NCI-H748 (cell line): Measurements from ENCODE around the gene YIF1B.

Source experiments
- DNase-seq: peaks from one replicate; lab custom pipeline; 2025; ENCODE audit not compliant: unreplicated experiment; lab: John Stamatoyannopoulos, UW

YIF1B gene

DNA sequence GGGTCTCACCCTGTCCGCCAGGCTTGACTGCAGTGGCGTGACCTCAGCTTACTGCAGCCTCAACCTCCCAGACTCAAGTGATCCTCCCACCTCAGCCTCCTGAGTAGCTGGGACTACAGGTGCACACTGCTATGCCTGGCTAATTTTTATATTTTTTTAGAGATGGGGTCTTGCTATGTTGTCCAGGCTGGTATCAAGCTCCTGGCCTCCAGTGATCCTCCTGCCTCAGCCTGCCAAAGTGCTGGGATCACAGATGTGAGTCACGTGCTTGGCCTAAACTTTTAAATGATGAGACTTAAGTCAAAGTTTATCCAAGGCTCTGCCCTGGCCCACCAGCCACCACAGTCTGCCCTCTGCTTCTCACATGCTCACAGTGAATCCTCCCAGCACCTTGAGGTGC is 9.5 kb downstream of the YIF1B start:
- DNase-seq = no peak

DNA sequence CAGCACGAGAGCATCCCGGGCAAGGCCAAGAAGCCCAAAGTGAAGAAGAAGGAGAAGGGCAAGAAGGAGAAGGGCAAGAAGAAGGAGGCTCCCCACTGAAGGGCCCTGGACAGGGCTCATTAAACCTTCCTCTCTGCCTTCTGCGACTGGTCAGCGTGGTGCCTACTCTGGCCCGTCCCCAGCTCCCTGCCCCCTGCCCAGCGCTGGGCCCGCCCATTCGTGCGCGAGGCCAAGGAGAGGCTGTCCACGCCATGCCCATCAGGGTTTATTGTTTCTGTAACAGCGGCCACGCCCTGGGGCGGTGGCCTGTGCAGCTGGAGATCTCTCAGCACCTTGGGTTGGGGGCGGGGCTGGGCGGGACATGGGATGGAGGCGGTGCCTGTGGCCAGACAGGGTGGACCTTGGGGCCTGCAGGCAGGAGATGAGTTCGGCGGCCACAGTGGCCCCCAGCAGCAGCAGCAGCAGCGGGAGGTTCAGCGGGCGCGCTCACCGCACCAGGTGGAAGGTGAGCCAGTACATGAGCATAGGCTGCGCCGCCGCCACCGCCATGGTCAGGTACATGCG is 10.8 kb downstream of the YIF1B start:
- DNase-seq = peak; percentile 99

DNA sequence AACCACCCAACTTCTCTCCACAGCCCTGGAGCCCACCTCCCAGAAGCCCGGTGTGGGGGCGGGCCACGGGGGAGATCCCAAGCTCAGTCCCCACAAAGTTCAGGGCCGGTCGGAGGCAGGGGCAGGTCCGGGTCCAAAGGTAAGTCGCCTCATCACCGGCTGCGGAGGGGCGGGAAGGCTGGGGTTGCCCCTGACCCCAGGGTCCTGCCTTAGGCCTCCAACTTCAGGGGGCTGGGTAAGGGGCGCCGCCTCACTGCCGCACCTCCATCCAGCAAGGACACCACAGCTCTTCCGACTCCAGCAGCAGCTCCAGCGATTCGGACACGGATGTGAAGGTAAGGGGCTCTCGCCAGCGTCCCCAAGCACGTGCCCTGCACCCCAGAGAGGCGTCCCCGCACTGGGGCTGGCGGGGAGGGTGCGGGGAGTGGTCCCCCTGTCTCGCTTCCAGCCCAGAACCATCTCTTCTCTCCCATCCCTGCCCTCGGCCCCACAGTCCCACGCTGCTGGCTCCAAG is 11.3 kb downstream of the YIF1B start:
- no peak for DNase-seq

DNA sequence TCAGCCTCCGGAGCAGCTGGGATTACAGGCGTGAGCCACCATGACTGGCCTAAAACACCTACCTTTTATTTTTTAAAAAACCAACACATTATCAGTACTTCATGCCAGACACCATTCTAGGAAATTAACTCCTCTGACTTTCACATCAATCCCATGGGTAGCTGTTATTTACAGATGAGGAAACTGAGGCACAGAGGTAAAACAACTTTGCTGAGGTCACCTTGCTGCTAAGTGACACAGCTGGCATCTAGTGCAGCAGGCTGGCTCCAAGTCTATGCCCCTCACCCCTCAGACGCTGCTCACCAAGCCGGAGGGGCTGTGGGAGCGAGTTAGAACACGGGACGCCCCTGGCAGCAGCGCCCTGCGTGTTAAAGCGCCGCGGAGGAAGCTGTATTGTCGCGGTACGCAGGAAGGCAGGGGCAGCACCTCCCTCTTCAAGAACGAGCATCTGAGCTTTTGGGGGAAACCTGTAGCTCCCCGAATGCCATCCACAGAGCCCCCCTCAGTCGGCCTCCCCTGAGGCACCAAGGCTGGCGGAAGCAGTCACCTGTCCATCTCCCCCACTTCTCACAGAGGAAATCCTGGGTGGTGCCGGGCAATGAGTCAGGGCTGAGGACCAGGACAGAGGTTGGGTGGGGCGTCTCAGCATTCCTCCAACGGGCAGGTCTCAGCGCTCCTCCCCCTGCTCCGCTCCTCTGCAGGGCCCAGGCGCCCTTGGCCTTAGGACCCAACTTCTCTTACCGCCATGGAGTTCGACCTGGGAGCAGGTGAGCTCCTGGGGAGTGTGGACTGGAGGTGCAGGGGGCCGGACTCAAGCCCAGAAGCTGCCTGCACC is 12.0 kb downstream of the YIF1B start, which contains the start of gene C19orf33:
Gene C19orf33, plus strand, starts transcription at position 735 of the 835 bp plus-strand sequence. Its CDS starts 11 bp downstream, at position 746.
- DNase-seq = peak; percentile 20

DNA sequence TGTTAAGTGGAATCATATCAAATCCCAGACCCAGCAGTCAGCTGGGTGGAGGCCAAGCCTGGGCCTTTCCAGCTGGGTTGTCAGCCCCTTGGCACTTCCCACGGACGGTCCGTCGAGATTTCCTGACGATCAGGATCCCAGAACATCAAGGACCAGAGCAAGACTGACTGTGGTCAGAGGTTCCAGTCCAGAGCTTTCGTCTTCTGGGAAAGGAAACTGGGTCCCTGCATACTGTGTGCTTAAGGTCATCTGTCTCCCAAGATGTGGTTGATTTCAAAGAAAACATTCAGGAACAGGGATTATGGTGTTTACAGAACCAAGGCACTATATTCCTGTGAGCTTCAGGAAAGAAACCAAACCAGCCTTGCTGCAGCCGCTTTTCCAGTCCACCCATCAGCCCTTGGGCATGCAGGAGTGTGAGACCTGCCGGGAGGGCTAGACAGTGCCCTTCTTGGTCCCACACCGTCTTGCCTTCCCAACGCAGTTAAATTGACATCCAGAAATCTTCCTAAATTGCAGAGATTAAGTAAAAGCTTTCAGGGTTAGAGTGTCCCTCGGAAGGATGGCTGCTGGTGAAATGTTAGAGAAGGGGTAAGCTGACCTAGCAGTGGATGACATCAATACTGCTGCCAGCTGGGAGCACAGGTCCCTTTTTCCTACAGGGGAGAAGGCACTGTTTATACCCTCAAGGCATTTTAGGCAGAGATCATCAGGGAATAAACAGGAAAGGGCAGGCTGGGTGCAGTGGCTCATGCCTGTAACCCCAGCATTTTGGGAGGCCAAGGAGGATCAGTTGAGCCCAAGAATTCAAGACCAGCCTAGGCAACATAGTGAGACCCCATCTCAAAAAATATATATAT is 16.7 kb downstream of the YIF1B start:
- DNase-seq = no peak

DNA sequence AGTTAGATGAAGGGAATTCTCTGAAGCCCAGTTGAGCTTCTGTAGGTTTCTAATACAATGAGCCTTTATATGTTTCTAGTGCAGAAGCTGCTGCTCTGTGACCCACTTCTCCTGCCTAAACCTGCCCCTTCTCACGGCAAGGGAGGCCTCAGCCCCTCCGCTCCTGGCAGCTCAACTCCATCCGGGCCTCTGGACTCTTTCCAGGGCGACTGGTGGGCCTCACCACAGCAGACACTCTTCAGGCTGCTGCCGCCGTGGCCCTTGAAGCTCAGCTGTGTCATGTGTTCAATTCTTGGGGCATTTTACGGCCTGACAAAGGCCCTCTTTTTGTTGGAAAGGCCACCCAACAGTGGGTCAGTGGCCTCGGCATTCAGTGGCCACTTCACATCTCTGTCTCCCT is 21.7 kb downstream of the YIF1B start:
- DNase-seq = no peak

DNA sequence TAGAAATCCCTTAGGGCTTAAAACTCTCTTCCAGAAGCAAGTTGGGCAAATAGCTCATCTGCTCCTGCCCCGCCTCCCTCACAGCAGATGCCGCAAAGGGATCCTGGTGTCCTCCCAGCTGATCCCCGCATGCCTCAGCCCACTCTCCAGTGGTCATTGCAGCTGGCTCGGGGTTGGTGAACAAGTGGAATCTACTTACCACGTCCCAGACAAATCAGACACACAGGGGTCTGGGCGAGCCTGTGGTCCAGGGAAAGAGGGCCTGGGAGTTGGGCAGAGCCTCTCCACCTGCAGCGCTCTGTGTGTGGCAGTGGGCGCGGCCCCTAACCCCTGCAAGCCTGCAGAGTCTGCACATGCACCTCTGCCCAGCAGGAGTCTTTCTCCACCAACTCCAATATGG is 22.5 kb downstream of the YIF1B start:
- DNase-seq = no peak

DNA sequence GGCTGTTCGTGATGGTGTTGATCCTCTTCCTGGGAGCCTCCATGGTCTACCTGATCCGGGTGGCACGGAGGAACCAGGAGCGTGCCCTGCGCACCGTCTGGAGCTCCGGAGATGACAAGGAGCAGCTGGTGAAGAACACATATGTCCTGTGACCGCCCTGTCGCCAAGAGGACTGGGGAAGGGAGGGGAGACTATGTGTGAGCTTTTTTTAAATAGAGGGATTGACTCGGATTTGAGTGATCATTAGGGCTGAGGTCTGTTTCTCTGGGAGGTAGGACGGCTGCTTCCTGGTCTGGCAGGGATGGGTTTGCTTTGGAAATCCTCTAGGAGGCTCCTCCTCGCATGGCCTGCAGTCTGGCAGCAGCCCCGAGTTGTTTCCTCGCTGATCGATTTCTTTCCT is 23.9 kb downstream of the YIF1B start:
- no peak for DNase-seq

DNA sequence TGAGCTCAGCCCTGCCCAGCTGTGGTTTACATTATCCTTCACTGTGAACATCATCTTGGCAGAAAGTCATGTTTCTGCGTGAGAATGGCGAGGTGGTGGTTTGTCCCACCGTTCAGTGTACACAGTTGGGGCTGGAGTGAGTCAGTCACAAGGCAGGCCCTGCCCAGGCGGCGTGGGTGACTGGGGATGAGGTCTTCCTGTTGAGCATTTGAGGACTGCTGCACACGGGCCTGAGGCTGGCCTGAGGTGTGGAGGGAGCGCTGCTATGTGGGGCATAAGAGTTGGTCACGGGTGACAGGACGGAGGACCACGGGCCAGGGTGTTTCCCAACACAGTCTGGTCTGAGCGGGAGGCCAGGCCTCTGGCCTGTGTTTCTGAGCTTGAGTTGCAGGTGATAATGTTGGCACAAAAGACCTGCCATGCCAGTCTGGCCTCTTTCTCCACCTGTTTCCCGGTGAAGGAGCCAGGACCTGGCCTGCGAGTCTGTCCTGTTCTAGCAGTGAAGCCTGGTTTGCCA is 25.1 kb downstream of the YIF1B start:
- no peak for DNase-seq

DNA sequence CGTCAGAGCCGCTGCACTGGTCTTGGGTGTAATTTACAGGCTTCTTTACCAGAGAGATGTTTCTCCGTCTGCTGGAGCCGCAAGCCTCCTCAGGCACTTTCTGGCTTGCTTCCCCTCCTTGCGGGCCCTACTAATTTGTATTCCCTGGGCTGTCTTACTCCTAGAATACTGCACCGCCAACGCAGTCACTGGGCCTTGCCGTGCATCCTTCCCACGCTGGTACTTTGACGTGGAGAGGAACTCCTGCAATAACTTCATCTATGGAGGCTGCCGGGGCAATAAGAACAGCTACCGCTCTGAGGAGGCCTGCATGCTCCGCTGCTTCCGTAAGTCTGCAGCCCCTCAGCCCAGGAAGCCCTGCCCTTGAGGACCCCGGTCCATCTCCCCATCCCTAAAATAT is 25.8 kb downstream of the YIF1B start:
- DNase-seq = no peak

DNA sequence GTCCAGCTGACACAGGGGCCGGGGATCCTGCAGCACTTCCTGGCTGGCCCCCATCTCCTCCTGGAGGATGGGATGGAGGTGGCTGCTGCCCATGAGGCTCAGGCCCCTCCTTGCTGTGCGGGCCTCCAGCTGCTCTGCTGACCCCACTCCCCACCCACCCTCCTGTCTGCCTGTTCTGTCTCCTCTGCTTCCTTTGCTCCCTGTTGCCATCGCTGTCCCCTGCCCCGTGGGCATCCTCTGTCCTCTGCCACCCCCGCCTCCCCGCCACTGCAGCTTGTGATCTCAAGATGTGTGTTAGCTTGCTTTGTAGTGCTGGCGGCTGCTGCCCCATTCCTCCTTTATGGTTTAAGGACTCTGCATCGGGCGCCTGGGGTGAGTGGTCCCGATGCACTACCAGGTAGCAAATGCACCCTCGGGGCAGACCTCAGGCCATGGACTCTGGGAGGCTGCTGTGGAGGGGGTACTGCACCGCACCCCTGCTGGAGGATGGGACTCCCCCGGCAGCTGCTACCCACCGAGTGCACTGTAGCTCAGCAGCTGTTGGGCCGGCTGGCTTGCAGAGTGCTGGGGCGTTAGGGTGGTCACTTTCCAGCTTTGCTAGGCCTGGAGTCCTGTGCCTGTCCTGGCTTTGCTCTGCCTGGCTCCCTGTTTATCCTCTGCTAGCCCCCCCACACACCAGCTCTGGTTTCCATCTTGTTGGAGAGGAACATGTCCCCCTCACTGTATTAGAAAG is 27.5 kb downstream of the YIF1B start:
- no peak for DNase-seq

DNA sequence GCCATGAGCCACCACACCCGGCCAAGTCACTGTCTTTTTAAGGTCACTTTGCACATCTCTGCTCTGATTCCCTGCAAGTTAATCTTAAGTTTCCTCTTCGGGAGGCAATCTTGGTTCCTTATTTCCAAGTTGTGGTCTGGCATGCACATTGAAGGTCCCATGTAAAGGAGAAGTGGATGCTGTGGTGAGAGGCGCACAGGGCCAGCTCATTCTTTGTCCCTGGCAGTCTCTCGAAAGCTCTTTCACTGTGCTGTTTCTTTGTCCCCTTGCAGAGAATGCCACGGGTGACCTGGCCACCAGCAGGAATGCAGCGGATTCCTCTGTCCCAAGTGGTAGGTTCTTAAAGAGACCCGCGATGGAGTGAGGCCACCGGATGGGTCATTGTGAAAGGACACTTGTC is 28.1 kb downstream of the YIF1B start:
- DNase-seq = no peak

DNA sequence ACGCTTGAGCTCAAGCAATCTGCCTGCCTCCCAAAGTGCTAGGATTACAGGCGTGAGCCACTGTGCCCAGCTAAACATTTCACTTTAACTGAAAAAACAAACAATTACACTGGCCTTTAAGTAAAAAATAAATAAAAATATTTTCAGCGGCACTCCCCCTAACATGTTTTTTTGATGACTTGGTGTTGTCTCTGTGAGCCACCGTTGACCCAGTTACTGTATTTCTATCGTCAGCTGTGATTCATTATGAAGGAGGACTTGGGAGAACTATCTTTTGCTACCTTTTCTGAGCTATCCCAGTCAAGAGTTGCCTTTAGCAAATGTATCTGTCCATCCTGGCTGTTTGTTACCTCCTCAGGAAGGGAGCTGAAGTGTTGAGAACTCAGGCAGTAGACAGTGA is 30.2 kb downstream of the YIF1B start:
- DNase-seq = no peak

DNA sequence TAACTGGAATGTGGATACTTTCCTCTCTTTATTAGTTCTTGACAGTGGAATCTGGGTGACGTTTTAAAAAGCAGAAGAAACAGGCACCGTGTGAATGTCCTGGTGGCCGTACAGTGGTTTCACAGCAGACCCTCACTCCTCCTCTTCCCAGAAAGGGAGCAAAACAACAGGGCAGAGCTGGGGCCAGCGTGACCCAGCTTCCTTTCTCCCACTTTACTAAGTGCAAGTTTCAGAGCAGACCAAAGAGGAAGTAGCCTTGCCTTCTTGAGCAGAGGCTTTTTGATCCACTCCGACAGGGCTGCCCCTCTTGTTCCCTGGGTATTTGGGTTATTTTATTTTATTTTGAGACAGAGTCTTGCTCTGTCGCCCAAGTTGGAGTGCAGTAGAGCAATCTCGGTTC is 31.3 kb downstream of the YIF1B start:
- DNase-seq = no peak

DNA sequence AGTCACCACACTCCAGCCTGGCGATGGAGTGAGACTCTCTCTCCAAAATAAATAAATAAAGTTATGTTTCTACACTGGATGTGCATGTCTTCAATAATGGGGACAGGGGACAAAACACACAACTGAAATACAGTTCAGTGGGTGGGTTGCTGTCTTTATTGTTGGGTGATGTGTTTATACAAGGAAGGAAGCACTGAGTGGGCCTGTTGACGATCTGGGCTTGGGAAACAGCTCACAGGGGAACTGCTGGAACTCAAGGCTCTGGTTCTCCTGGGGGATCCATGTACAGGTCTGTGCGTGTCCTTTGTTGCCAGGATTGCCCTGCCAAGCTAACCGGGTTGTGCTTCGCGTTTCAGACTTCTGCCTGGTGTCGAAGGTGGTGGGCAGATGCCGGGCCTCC is 32.5 kb downstream of the YIF1B start:
- no peak for DNase-seq

DNA sequence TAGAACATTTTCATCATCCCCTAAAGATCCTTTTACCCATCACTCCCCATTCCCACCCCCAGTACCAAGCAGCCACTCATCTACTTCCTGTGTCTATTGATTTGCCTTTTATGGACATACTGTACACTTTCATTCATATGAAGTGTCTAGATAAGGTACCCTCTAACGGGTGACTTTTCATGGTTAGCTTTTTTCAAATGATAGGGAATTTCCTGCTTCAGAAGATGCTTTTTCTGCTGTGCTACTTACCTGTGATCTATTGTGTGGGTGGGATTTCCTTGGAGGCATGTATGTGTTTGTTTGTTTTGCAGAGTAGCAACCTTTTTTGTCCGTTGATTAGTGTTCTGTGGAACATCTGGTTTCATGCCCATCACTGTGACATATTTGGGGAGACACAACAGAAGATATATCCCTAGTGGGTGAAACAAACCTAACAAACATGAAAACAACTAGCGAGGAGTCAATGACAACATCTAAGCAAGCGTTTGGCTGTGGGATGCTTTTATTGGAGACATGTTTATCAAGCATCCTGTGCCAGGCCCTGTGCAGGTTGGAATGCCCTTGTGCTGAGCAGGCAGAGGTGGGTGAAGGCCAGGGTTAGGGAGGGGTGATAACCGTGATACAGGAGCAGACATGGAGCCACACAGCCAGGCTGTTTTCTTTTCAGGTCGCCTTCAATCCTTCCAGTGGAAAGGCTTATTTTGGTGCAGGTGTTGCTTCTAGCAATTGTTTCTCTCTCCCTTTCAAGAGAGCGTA is 33.8 kb downstream of the YIF1B start:
- DNase-seq = no peak

DNA sequence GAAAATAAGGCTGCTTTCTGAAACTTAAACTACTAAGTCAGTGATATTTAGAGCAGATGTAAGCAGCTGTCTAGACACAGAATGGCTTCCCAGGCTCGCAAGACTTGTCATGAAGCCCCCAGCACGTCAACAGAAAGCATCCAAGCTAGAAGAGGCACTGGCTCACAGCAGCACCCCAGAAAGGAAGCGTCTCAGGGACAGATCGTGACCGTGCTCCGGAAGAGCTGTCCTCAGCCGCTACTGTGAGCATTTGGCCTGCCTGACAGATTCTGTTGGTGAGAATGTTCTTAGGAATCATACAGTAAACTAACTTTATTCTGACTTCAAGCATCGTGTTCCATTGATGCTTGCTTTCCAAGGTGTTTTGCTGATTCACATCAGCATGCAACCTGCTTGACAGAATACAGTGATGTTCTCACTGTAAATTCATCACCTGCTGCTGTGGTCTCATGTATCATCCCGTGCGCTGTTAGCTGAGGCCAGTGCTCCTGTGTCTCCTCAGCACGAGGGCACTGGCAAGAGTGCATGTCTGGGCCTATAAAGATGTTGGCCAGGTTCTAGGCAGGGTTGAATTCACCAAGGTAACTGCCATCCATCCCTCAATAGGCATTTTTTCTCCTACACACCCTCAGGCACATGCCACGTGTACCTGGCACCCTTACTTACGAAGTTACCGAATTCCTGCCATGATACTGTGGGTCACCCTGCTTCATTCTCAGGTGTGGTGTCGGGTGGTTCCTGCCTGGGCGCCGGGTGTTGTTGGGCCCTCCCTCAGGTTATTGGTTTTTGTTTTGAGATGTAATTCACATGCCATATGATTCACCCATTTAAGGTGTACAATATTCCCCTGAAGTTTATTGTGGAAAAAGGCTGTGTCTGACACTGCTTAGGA is 35.5 kb downstream of the YIF1B start:
- no peak for DNase-seq

DNA sequence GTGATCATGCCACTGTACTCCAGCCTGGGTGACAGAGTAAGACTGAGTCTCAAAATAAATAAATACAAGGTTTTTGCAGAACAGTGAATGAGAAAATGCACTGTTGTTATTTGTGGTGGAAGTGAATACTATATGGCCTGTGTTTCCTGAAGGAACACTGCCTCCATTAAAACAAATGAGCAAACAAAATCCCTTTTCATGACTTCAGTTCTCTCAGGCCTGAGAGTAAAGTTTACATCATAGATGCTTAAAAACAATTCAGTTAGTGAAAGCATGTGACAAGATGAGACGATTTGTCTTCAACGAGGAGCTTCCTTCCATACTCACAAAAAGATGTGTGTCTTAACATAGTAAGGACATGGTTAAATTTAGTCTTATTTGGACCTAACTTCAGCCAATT is 37.0 kb downstream of the YIF1B start:
- no peak for DNase-seq
